GM08714 (cell line): ENCODE data around the gene RIIAD1.

ENCODE experiments used
- H3K4me3 ChIP-seq: fragments of 200-500 bp; sonication (Bioruptor generic); 2 replicates; pipeline ENCODE4 v1.5.1; 2014; ENCODE audit warnings: mild to moderate bottlenecking, low read length, inconsistent platforms
- ZNF274 ChIP-seq: IDR thresholded peaks from 2 replicates; pipeline ENCODE4 v1.6.1; 2012; ENCODE audit warnings: mild to moderate bottlenecking, low read depth, low read length

RIIAD1 gene

GRCh38 chr1:151705146-151705545 is 16.2 kb upstream of the RIIAD1 start:
- no peak for TF ChIP-seq ZNF274
- no peak overlapping the region for H3K4me3 ChIP-seq

GRCh38 chr1:151705753-151706463 is 15.4 kb upstream of the RIIAD1 start:
- TF ChIP-seq ZNF274, result no peak
- no peak overlapping the region for H3K4me3 ChIP-seq

- H3K4me3 ChIP-seq, result no peak overlapping the region
- TF ChIP-seq ZNF274, result no peak
Measured at GRCh38 chr1:151706464-151707415, 14.6 kb upstream of the RIIAD1 start.

GRCh38 chr1:151707541-151708065 is 13.7 kb upstream of the RIIAD1 start:
- H3K4me3 ChIP-seq, result no peak overlapping the region
- no peak for TF ChIP-seq ZNF274

- no peak for TF ChIP-seq ZNF274
- H3K4me3 ChIP-seq, result no peak overlapping the region
Measured at GRCh38 chr1:151708891-151709290, 12.4 kb upstream of the RIIAD1 start.

- TF ChIP-seq ZNF274, result no peak
- H3K4me3 ChIP-seq, result no peak overlapping the region
Measured at GRCh38 chr1:151710187-151710840, 11.0 kb upstream of the RIIAD1 start.

GRCh38 chr1:151711044-151711800 is 10.1 kb upstream of the RIIAD1 start:
- no peak for TF ChIP-seq ZNF274
- no peak overlapping the region for H3K4me3 ChIP-seq

- H3K4me3 ChIP-seq, result no peak overlapping the region
- no peak for TF ChIP-seq ZNF274
Measured at GRCh38 chr1:151711951-151712350, 9.4 kb upstream of the RIIAD1 start.

GRCh38 chr1:151713044-151713443 is 8.3 kb upstream of the RIIAD1 start:
- no peak overlapping the region for H3K4me3 ChIP-seq
- TF ChIP-seq ZNF274, result no peak

GRCh38 chr1:151713874-151714273 is 7.4 kb upstream of the RIIAD1 start:
- TF ChIP-seq ZNF274, result no peak
- no peak overlapping the region for H3K4me3 ChIP-seq

- no peak overlapping the region for H3K4me3 ChIP-seq
- no peak for TF ChIP-seq ZNF274
Measured at GRCh38 chr1:151714820-151715725, 6.2 kb upstream of the RIIAD1 start.

- no peak overlapping the region for H3K4me3 ChIP-seq
- TF ChIP-seq ZNF274, result no peak
Measured at GRCh38 chr1:151715726-151716404, 5.5 kb upstream of the RIIAD1 start.
